Right lobe of liver (tissue), 6 donors: ENCODE data around the gene ZNF530. TPM values are rescaled to one million over a fixed set of nuclear protein-coding genes. Genes with fewer than 3 reads are reported as not detected.
A peak's percentile ranks its signal among the peaks of the same experiment; 100 is the strongest.

Experiments used
- ATAC-seq, 4 donors: fragments of 200-7000 bp; cut with Tn5 transposase; one replicate each; pipeline ENCODE4 v1.9.1; 2020; ENCODE audit warnings: mild to moderate bottlenecking in 4 of 4, moderate library complexity in 4 of 4
- DNase-seq, 3 donors: peaks; one replicate each; pipeline ENCODE4 v3.0.0-alpha.2; 2020
- H3K27ac ChIP-seq, 3 donors: fragments of 200-600 bp; one replicate each; pipeline ENCODE4 v1.8.0; 2022
- H3K27me3 ChIP-seq, 2 donors: fragments of 200-600 bp; one replicate each; pipeline ENCODE4 v1.8.0; 2022
- H3K36me3 ChIP-seq, 4 donors: fragments of 200-600 bp; sonication (generic) in 1 of 4; one replicate each; pipeline versions ENCODE4 v1.5.1 to v1.8.0; 2017 to 2022; ENCODE audit warnings: control low read depth in 1 of 4
- H3K4me1 ChIP-seq, 4 donors: fragments of 200-600 bp; sonication (generic) in 1 of 4; one replicate each; pipeline versions ENCODE4 v1.5.1 to v1.8.0; 2017 to 2022; ENCODE audit warnings: control low read depth in 1 of 4
- H3K4me3 ChIP-seq, 3 donors: fragments of 200-600 bp; one replicate each; pipeline ENCODE4 v1.8.0; 2022
- H3K9me3 ChIP-seq, 4 donors: fragments of 200-600 bp; sonication (generic) in 1 of 4; one replicate each; pipeline versions ENCODE4 v1.5.1 to v1.8.0; 2017 to 2022; ENCODE audit warnings: control low read depth in 1 of 4
- POLR2A ChIP-seq: fragments of 450-650 bp; IDR thresholded peaks from one replicate; pipeline ENCODE4 v1.6.1; 2017; ENCODE audit warnings: antibody characterized with exemption, mild to moderate bottlenecking
- WGBS: methylation state at CpG from one replicate; pipeline ENCODE4 v1.1.6; 2018; ENCODE audit warnings: low coverage, low lambda C conversion rate; ENCODE audit not compliant: insufficient coverage; ENCODE audit errors: missing lambda C conversion rate; 5-methylcytosine and 5-hydroxymethylcytosine counted together
- intact Hi-C, 2 donors: fragments of 100-400 bp; cut with DNase I; formaldehyde crosslinking; loops; one replicate each; pipeline versions ENCODE4 v1.11.2 to v1.14.1; 2022
- long read RNA-seq: library from polyadenylated mRNA; unstranded; transcript quantifications from one replicate; pipeline ENCODE4 v2.0.0, GENCODE V29; 2019
- total RNA-seq, 6 experiments: library from RNA; depleted of rRNA in 2 of 6; stranded (reverse); fragments of >200 nt in 2 of 6; fragmentation: NEBNext Ultra II Directional in 3 of 6; extraction: Animal tissue kit (Norgen Biotek cat#: 25700) in 3 of 6; gene quantifications; one replicate each; pipeline versions ENCODE4 v1.1.0 to v1.2.4, GENCODE V29; 2016 to 2023
- TF ChIP-seq, protein P1 (sequence below), 4 donors: fragments of 200-600 bp in 3 of 4; fragments of 450-650 bp in 1 of 4; IDR thresholded peaks; one replicate each; pipeline versions ENCODE4 v1.5.1 to v1.8.0; 2016 to 2022; ENCODE audit warnings: antibody characterized with exemption in 4 of 4, mild to moderate bottlenecking in 2 of 4
- donor health status: DM: no; HTN: yes; CAD: no.
- donor health status: DM: no; HTN: no; CAD: no.
- donor health status: DM: no; HTN: no; CAD: no.
- donor health status: DM: no; HTN: yes; CAD: no.
- donor health status: DM: no; HTN: yes; CAD: no.

ZNF530 gene
- 1 to 10 TPM in 1 of 6 experiments, under 1 TPM in 5; 0.25 to 1.2 (median 0.49) TPM for total RNA-seq
- long read RNA-seq = 0 reads

DNA sequence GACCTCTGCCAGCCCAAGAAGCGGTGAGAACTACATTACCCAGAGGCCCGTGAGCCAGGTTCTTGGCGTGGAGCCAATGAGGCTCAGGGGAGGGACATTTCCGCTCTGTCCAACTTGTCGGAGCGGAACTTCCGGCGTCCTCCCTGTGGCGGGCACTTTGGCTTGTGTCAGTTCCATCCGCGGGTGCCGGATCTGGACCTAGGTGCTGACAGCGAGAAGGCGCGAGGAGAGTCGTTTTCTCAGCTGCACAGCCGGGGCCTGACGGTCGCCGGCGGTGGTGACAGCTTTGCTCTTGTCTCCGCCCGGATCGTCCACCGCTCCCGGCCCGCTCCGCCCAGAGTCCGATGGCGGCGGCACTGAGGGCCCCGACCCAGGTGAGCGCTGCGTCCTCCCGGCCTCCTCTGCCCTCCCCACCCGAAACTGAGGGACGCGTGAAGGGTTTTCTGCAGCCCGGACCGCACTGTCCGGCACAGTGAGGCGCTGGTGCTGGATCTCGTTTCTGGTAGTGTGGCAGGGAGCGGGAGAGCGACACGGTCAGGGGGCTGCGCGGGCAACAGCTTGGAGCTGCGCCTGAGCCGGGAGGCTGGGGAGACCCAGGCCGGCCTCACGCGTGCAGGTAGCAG is at the start of gene ZNF530:
Gene ZNF530, plus strand, starts transcription at position 125 of the 623 bp plus-strand sequence. CDS start 4,461 bp downstream, outside the sequence.
- WGBS = 0% methylated on average over 10 of the region's 53 CpGs
- H3K36me3 ChIP-seq = no peaks in the 10 kb centered on the region
- TF ChIP-seq, protein P1, sequence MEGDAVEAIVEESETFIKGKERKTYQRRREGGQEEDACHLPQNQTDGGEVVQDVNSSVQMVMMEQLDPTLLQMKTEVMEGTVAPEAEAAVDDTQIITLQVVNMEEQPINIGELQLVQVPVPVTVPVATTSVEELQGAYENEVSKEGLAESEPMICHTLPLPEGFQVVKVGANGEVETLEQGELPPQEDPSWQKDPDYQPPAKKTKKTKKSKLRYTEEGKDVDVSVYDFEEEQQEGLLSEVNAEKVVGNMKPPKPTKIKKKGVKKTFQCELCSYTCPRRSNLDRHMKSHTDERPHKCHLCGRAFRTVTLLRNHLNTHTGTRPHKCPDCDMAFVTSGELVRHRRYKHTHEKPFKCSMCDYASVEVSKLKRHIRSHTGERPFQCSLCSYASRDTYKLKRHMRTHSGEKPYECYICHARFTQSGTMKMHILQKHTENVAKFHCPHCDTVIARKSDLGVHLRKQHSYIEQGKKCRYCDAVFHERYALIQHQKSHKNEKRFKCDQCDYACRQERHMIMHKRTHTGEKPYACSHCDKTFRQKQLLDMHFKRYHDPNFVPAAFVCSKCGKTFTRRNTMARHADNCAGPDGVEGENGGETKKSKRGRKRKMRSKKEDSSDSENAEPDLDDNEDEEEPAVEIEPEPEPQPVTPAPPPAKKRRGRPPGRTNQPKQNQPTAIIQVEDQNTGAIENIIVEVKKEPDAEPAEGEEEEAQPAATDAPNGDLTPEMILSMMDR (IDR thresholded peaks at IDR 0.05) = no peak
- TF ChIP-seq POLR2A = no peak
- ATAC-seq (peak; percentile 97 to 100 (median 100)), DNase-seq (peak; percentile 94 to 96 (median 95))
- no peaks in the 10 kb centered on the region for H3K27me3 ChIP-seq
- peaks cover 0 to 5% (median 0%) of the 10 kb centered on the region in 4 donors for H3K4me1 ChIP-seq
- H3K9me3 ChIP-seq = peaks cover 0 to 5% (median 0%) of the 10 kb centered on the region in 4 donors
- H3K27ac ChIP-seq = no peak within 1 kb of the TSS
- intact Hi-C loops = no loop called here
- H3K4me3 ChIP-seq = peak within 1 kb of the TSS; percentile 75 to 91 (median 83)

DNA sequence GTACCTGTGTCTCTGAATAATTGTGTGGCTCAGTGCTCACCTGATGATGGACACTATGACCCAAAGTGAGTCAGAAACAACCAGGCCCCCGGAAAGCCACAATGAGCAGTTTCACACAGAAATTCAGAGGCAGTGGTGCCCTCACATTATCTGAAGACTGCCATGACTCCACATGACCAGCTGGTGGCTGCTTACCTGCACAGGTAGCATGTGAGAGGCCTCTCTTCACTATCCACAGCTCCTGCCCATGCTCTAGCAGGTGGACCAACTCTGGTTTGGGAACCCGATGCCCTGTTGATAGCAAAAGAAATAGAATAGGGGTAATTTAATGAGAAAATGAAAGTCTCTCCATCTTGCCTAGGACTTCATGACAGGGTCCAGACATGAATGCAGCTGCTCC is 47.3 kb upstream of the ZNF530 start:
- ATAC-seq = no peak
- H3K27ac ChIP-seq = no peak overlapping the region
- H3K27me3 ChIP-seq = no peaks in the 10 kb centered on the region
- 100% methylated on average over 1 of the region's 2 CpGs for WGBS
- H3K36me3 ChIP-seq = peaks cover 0 to 55% (median 37%) of the 10 kb centered on the region in 4 donors
- no peak for DNase-seq
- TF ChIP-seq POLR2A = no peak
- TF ChIP-seq, protein P1 (IDR thresholded peaks at IDR 0.05) = no peak
- H3K4me1 ChIP-seq = no peaks in the 10 kb centered on the region
- no peak overlapping the region for H3K4me3 ChIP-seq
- intact Hi-C loops = no loop called here
- peaks cover 0 to 19% (median 12%) of the 10 kb centered on the region in 4 donors for H3K9me3 ChIP-seq

DNA sequence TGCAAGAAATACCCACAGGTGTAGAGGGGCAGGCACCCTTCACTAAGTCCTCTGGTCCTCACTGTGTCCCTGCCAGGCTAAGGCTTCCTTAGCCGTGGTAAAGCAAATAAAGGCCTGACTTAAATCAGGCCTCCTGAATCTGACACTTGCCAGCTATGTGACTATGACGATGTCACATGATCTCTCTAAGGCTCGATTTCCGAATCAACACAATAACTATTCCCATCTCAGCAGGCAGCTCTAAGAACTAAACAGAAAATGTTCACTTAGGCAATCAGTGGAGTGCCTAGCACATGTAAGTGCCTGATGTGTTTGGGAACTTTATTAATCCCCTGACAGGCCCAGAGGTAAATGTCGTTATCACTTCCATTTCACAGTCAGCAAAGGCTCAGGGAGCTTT is 42.0 kb upstream of the ZNF530 start:
- Histone ChIP-seq H3K27me3 (no peaks in the 10 kb centered on the region), H3K27ac (no peak overlapping the region), H3K4me3 (no peak overlapping the region), H3K9me3 (peaks cover 0 to 5% (median 1%) of the 10 kb centered on the region in 4 donors), H3K36me3 (peaks cover 0 to 22% (median 13%) of the 10 kb centered on the region in 4 donors), H3K4me1 (peaks cover 0 to 5% (median 0%) of the 10 kb centered on the region in 4 donors)
- TF ChIP-seq, protein P1 (IDR thresholded peaks at IDR 0.05) = no peak
- TF ChIP-seq POLR2A = no peak
- ATAC-seq = no peak
- no peak for DNase-seq
- WGBS = 88% methylated on average over 5 of the region's 5 CpGs
- intact Hi-C loops = no loop called here

DNA sequence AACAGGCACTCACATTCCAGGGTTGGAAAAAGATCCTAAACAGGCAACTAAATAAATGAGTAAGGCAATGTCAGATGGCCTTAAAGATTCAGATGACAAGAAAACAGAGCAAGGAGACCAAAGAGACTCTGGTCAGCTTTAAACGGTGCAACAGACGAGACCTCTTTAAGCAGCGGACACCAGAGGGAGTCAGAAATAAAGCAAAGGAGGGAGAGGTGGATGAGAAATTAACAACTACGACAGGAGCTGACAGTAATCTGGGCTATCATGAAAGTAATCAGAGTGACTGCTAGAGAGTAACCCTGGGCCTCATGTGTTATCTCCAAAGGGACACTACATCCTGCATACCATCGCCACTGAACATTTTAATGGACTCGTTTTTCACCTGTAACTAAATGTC is 41.2 kb upstream of the ZNF530 start:
- intact Hi-C loops = no loop called here
- H3K9me3 ChIP-seq = peaks cover 0 to 3% (median 0%) of the 10 kb centered on the region in 4 donors

More for the DNA sequence above, 41.2 kb upstream of the ZNF530 start:
- Histone ChIP-seq H3K4me1 (peaks cover 0 to 5% (median 0%) of the 10 kb centered on the region in 4 donors), H3K27me3 (no peaks in the 10 kb centered on the region), H3K4me3 (peak overlapping the region; percentile 82 to 97 (median 85)), H3K36me3 (peaks cover 0 to 16% (median 10%) of the 10 kb centered on the region in 4 donors), H3K27ac (no peak overlapping the region)
- TF ChIP-seq, protein P1 (IDR thresholded peaks at IDR 0.05) = no peak
- no peak for TF ChIP-seq POLR2A
- 35% methylated on average over 6 of the region's 6 CpGs for WGBS
- DNase-seq (no peak), ATAC-seq (no peak)
